GM18499 (cell line): ENCODE results near the gene WWOX.
"Not testable (repeated sequence)": the region's sequence is repeated elsewhere in the genome, so short reads cannot be mapped to it uniquely, and the experiment has no call there.

Source experiments
- ATAC-seq: cut with Tn5 transposase; IDR thresholded peaks from one replicate; pipeline ENCODE4 v1.9.1; 2021; ENCODE audit warnings: moderate number of reproducible peaks; ENCODE audit not compliant: insufficient read depth, unreplicated experiment

Gene WWOX

DNA sequence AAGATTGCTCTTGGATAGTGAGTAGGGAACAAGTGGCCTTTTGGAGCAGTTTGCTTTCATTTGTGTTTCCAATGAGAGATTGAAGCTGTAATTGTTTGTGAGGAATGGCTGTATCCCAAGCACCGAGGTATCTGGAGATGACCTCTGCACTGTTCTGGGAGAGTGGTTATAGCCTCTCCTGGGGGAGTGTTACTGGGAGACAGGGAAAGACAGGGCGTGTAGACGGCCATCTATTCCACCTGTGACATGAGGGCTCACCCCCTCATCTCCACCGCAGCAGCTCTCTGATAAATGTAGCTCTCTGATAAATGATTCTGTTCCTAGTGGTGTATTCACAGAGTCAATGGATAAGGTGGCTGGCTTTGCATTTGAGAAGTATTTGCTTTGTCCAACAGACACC is 1107.4 kb downstream of the WWOX start:
- ATAC-seq = no peak

DNA sequence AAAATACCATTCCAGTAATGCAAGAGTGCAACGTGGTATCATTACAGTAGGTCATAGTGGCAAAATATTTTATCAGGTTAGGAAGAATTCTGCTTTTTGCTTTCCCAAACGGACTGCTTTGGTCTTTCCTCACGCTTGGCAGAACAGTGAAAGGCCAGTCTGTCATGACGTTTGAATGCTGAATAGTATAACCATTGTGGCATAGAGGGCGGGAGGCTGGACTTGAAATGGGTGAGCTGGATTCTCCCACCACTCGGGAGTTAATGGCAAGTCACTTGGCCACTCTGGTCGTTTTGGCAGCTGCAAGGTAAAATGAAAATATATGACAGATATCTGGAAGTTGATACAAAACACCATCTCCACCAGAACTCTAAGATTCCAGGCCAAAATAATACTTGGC is 1109.9 kb downstream of the WWOX start:
- ATAC-seq = no peak

DNA sequence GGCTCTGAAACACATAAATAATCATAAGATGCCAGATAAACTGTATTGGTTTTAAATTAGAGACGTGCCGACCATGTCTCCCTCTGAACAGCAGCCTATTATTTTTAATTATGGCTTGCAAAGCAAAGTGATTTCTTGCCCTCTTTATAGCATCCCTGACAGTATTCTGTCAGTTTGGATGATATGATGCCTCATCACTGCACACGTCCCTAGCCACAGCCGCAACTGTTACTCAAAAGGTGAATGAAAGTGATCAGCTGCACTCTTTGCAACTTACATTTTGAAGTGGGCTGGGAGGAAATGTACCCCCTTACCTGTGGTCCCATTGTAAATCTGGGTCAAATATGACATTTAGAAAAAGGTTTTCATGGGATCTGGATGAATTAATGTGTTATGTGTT is 1111.2 kb downstream of the WWOX start:
- no peak for ATAC-seq

DNA sequence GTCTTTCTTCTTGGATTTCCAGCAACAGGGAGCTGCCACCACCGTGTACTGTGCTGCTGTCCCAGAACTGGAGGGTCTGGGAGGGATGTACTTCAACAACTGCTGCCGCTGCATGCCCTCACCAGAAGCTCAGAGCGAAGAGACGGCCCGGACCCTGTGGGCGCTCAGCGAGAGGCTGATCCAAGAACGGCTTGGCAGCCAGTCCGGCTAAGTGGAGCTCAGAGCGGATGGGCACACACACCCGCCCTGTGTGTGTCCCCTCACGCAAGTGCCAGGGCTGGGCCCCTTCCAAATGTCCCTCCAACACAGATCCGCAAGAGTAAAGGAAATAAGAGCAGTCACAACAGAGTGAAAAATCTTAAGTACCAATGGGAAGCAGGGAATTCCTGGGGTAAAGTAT is 1112.1 kb downstream of the WWOX start:
- ATAC-seq = no peak

DNA sequence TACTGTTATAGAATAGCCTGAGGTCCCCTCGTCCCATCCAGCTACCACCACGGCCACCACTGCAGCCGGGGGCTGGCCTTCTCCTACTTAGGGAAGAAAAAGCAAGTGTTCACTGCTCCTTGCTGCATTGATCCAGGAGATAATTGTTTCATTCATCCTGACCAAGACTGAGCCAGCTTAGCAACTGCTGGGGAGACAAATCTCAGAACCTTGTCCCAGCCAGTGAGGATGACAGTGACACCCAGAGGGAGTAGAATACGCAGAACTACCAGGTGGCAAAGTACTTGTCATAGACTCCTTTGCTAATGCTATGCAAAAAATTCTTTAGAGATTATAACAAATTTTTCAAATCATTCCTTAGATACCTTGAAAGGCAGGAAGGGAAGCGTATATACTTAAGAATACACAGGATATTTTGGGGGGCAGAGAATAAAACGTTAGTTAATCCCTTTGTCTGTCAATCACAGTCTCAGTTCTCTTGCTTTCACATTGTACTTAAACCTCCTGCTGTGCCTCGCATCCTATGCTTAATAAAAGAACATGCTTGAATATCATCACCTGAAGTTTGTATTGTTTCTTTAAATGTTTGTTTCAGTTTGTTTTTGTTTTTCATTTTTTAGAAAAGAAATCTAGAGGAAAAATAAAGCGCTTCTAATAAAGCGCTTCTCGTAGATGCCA is 1112.8 kb downstream of the WWOX start:
- ATAC-seq = no peak

DNA sequence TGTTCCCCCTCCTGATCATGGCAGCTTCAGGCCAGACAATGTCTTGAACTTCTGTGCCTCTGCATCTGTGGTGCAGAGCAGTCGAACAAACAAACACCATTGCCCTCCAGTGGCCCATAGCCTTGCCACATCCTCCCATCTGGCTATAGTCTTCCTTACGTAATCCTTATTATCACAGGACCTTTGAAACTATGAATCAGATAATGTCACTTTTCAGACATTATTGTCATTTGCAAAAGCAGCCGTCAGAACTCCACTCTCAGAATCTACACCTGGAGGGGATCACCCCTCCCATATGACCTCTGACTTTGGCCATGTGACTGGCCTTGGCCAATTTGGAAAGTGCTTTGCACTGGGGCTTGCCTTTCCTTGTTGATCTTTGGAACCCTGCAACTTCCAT is 1113.8 kb downstream of the WWOX start:
- no peak for ATAC-seq

DNA sequence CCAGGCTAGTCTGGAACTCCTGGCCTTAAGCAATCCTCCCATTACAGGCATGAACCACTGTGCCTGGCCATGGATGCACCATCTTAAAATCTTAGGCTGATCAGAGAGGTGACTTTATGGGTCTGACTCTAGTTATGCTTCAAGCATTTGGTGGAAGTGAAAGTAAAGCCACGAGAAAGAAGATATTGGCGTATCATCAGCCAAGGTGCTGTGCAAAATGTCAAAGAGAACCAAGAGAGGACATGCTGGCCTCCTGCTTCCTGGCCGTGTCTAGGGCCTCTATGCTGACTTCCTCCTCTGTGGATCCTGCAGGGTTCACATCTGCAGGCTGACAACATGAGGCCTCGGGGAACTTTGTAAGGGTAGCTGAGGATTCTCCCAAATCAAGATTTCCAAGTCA is 1115.8 kb downstream of the WWOX start:
- ATAC-seq = no peak

DNA sequence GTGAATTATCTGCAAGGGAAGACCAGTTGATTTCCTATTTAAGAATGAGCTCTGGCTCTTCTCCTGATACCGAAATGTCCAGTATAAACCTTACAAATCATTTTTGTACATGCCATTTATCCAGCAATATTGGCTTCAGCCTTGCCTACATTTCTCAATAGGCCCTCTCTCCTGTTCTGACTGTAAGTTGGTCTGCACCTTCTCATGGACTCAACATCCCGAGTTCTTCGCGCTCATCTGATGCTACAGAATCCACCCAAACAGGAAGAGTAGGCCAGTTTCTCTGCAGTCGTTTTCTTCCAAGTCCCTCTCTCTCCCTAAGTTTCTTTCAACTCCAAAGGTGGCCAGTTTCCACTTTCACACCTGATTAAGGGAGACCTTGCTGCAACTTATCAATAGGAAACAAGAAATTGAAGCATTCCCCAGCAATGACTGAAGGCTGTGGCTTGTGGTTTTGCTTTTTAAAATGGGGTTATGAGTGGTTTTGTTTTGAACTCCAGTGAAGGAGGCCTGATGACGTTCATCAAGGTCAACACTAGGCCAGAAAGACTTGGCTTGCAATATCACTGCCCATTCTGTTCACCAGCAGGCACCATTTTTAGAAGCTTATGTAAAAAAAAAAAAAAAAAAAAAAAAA is 1118.0 kb downstream of the WWOX start:
- ATAC-seq = no peak

DNA sequence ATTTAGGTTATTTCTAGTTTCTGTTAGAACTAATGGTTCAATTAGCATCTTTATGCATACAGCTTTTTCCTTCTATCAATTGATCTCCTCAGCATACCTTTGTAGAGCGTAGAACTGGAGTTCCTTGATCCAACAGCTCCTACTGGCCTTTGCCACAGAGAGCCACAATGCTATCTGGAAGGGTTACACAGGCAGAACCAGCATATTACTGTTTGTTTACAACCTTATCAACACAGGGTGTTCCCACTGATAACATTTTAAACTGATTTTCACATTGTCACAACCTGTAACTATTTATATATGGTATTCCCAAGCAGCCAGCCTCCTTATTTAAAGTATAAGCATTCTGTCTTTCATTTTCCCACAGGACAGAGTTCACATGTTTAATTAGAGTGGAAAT is 1118.9 kb downstream of the WWOX start:
- ATAC-seq = no peak

DNA sequence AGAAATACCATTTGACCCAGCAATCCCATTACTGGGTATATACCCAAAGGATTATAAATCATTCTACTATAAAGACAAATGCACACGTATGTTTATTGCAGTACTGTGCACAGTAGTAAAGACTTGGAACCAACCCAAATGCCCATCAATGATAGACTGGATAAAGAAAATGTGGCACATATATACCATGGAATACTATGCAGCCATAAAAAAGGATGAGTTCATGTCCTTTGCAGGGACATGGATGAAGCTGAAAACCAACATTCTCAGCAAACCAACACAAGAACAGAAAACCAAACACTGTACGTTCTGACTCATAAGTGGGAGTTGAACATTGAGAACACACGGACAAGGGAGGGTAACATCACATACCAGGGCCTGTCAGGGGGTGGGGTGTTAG is 1126.5 kb downstream of the WWOX start:
- not testable (repeated sequence) for ATAC-seq

DNA sequence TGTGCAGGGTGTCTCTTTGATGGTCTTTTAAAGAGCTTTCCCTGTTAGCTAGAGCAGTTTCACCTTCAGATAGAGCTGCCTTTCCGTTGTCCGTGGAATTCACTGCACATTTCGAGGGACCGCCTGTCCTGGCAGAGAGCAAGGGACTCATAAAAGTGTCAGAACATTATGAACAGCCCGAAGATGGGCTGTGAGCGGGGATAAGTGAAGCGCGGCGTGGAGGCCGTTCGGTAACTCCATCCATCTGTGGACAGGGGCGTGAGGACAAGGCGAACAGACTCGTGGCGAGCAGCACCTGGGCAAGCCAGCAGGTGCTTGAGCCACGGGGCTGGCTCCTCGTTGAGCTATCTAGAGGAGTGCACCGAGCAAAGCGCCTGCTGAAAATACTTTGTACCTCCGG is 1129.9 kb downstream of the WWOX start:
- ATAC-seq = no peak

DNA sequence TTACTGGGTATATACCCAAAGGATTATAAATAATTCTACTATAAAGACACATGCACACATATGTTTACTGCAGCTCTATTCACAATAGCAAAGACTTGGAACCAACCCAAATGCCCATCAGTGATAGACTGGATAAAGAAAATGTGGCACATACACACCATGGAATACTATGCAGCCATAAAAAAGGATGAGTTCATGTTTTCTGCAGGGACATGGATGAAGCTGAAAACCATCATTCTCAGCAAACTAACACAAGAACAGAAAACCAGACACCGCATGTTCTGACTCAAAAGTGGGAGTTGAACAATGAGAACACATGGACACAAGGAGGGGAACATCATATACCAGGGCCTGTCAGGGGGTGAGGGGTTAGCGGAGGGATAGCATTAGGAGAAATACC is 1146.2 kb downstream of the WWOX start:
- ATAC-seq = not testable (repeated sequence)

DNA sequence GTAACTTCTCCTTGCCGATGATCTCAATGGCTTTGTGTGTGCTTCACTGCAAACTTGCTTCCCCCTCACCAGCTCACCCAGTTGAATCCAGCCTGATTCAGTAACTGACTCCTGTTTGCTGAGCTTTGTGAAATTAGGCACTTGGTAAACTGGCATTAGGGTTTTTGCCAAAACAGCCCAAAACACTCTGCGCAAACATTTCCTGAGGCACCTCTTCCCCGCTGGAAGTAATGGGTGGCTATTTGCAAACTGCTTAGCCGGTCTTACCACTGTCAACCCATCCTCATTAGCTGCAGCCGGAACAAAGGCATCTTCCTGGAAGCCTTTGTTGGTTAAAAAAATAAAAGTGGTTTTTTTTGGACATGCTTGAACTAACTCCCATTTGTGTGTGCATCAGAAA is 1147.9 kb downstream of the WWOX start:
- no peak for ATAC-seq

DNA sequence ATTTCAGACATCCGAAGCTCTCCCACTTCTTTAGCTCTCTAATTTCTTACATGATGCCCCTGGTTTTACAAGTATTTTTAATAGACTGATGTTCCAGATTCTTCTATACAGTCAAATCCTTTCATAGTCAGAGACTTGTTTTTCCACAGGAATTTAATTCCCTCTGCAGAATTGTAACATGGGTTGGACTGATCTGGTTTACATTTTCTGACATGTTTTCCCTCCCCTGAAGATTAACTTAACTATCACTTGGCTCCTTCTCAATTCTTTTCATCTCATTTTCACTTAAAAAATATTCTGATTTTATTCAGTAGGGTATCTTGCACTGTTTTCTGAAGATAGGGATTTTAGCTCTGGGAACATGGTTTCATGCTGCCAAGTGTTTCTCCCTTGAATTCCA is 1148.9 kb downstream of the WWOX start:
- ATAC-seq = no peak

DNA sequence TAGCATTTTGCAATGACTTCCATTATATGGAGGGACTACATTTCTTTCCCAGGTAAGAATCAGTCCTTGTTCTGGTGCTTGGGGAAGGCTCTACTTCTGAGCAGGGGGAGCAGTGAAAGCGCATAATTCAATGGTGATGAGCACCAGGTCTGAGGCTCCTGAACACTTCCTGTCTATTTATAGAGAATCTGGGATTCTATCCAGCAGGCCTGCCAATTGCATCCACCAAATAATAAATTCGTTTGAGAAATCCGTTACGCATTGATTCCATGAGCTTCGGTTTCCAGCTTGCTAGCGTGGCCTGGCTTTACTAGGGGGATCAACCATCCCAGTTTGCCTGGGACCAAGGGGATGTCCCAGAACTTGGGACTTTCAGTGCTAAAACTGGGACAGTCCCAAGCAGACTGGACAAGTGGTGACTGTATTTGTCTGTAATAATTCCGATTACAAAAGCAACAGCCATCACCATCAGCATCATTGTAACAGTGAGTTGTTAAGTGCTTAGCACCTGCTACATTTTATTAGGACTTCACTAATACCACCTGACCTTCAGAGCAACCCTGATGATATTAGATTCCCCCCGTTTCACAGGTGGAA is 1151.1 kb downstream of the WWOX start:
- ATAC-seq = no peak

DNA sequence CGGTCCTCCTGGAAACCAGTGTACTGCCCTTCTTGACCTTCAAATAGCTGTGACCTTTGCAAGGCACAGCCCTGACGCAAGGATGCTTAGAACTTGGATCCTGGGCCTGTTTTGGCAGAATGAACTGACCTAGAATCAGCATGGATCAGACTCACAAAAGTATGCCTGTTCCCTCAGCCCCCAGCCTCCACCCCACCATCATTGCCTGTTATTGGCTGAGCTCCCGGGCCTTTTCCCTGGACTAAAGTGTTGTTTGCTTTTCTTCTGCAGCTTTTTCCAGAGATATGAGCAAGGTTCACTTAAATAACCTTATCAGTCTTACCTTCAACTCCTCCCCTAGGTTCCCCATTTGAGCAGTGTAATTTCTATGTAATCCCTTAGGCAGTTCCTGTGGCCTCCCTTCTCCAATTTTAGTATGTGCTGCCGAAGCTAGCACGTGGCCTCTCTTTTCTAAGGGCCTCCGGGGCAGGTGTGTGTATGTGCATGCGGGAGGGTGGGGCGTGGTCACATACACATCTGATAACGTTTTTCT is 1153.7 kb downstream of the WWOX start:
- no peak for ATAC-seq

DNA sequence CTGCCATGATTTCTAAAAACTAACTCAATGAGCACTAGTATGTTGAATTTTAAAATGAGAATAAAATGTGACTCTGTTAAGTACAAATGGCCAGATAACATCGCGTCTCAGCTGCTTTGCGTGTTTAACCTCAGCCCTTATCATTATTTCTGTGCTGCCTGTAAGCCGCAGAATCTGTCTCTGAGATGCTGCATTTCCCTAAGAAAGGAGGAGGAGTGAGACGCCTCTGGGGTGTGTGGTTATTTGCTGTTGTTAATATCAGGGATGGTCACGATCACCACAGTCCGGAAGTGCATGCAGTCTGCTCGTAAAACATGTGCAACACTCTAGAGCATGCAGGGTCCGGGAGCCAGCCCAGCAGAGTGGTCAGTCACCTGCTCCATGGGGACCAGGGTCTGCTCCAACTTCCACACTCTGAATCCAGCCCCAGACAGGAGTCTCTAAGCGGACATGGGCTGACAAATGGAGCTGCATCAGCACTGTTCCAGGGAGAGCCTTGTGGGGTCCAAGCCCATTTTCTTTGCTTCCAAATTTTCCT is 1158.6 kb downstream of the WWOX start:
- ATAC-seq = no peak

DNA sequence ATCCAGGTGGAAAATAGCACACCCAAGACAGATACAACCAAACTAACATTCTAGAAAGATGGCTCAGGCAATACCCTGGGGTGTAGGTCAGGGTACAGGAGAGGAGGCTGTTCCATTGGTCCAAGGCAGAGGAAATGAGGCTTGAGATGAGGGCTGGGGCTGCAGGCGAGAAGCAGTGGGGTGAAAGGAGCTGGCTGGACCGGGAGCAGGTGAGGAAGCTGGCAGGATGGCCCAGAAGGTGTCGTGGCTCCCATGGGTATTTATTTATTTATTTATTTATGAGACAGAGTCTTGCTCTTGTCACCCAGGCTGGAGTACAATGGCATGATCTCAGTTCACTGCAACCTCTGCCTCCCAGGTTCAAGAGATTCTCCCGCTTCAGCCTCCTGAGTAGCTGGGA is 1161.4 kb downstream of the WWOX start:
- ATAC-seq = not testable (repeated sequence)

DNA sequence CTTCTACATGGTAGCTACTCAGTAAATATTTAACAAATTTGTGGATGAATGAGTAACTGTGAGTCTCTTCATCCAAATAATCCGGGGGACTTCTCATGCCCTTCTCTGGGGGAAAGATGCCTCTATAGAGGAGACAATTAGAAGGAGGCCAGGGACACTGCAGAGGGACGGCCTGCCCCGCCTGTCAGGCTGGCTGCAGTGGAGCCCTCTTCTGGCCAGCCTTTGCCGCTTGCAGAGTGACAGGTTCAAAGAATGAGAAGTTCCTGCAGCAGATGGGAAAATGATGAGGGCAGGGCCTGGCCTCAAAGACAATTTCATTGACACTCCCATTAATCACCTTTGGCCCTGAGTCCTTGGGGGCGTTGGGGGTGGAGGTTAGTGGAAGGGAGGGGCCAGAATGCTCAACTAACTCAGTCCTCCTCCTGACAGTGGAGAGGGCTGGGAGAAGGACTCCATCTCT is 1162.1 kb downstream of the WWOX start:
- ATAC-seq = no peak

DNA sequence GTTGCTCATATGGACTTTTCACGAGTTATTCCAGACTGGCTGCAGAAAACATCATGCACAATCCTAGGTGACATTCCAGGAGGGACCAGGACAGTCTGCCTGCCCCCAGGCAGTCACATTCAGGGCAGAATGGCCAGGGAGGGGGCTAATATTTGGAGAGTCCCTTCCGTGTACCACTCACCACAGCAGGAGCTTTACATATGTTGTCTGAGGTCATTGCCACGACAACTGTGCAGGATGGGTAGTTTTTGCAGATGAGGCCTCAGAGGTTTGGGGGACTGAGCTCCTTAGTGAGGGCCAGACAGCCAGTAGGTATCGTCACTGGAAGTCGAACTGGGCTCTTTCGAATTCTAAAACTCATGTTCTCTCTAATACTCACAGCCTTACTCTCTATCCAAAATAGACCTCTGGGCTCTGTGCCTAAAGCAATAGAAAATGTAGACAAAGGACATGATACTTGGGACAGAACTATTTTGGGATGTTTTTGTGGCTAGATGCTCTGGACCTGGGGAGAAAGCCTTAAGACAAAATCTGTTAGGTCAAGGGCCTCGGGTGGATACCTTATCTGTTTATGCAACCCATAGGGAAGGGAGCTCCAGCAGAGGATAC is 1162.6 kb downstream of the WWOX start:
- no peak for ATAC-seq
